Neural crest cell (in vitro differentiated cells): ENCODE measurements around the gene SNCA. TPM values are rescaled to one million over a fixed set of nuclear protein-coding genes. Genes with fewer than 3 reads are reported as not detected.

Experiments
- DNase-seq: peaks from one replicate; pipeline ENCODE4 v3.0.0; 2021; ENCODE audit warnings: low read depth, mixed read lengths, low spot score
- H3K27ac Mint-ChIP-seq: one replicate; pipeline ENCODE4 v1.8.0; 2021; ENCODE audit warnings: mild to moderate bottlenecking, mixed read lengths; ENCODE audit not compliant: unreplicated experiment
- H3K27me3 Mint-ChIP-seq: 2 replicates; pipeline ENCODE4 v1.8.0; 2021; ENCODE audit warnings: low read depth, mild to moderate bottlenecking, mixed read lengths
- H3K36me3 Mint-ChIP-seq: 2 replicates; pipeline ENCODE4 v1.8.0; 2021; ENCODE audit warnings: low read depth, mild to moderate bottlenecking, mixed read lengths
- H3K4me1 Mint-ChIP-seq: 2 replicates; pipeline ENCODE4 v1.8.0; 2021; ENCODE audit warnings: mixed read lengths
- H3K4me3 Mint-ChIP-seq: one replicate; pipeline ENCODE4 v1.8.0; 2021; ENCODE audit warnings: mild to moderate bottlenecking, mixed read lengths
- H3K9me3 Mint-ChIP-seq: 2 replicates; pipeline ENCODE4 v1.8.0; 2021; ENCODE audit warnings: mixed read lengths
- CTCF ChIP-seq: fragments of 200-600 bp; sonication (generic); conservative IDR thresholded peaks from 2 replicates; pipeline ENCODE4 v1.5.0; 2021; ENCODE audit warnings: antibody characterized with exemption, mild to moderate bottlenecking
- total RNA-seq: library from RNA; stranded (reverse); gene quantifications from 2 replicates; pipeline ENCODE4 v1.2.1, GENCODE V29; 2021

SNCA gene
- total RNA-seq, 1 donor from 2014 or later: 29.6 TPM

GRCh38 chr4:89803915-89804314 is 33.0 kb downstream of the SNCA start:
- DNase-seq: no peak
- H3K27ac Mint-ChIP-seq: no peak overlapping the region
- no peaks in the 10 kb centered on the region for H3K27me3 Mint-ChIP-seq
- H3K9me3 Mint-ChIP-seq: no peaks in the 10 kb centered on the region
- no peak overlapping the region for H3K4me3 Mint-ChIP-seq
- H3K4me1 Mint-ChIP-seq: no peaks in the 10 kb centered on the region
- TF ChIP-seq CTCF: no peak
- H3K36me3 Mint-ChIP-seq: peaks cover 3% of the 10 kb centered on the region

DNA sequence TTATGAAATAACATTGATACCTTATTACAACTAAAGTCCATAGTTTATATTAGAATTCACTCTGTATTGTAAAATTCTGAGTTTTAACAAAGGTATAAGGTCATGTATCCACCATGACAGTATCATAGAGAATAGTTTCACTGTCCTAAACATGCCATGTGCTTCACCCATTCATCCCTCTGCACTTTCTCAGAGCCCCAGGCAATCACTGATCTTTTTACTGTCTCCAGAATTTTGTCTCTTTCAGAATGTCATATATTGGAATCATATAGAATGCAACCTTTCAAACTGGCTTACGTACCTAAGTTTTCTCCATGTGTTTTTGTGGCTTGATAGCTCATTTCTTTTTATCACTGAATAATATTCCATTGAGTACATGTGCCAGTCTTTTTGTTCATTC is 33.9 kb downstream of the SNCA start:
- no peak overlapping the region for H3K4me3 Mint-ChIP-seq
- H3K4me1 Mint-ChIP-seq: no peaks in the 10 kb centered on the region
- no peak for TF ChIP-seq CTCF
- no peak overlapping the region for H3K27ac Mint-ChIP-seq
- DNase-seq: no peak
- H3K9me3 Mint-ChIP-seq: no peaks in the 10 kb centered on the region
- no peaks in the 10 kb centered on the region for H3K36me3 Mint-ChIP-seq
- no peaks in the 10 kb centered on the region for H3K27me3 Mint-ChIP-seq

- no peaks in the 10 kb centered on the region for H3K9me3 Mint-ChIP-seq
- H3K4me3 Mint-ChIP-seq: no peak overlapping the region
- H3K4me1 Mint-ChIP-seq: no peaks in the 10 kb centered on the region
- H3K27me3 Mint-ChIP-seq: no peaks in the 10 kb centered on the region
- TF ChIP-seq CTCF: no peak
- H3K27ac Mint-ChIP-seq: no peak overlapping the region
- no peak for DNase-seq
- peaks cover 3% of the 10 kb centered on the region for H3K36me3 Mint-ChIP-seq
Observed at GRCh38 chr4:89800527-89801103, 36.3 kb downstream of the SNCA start.

DNA sequence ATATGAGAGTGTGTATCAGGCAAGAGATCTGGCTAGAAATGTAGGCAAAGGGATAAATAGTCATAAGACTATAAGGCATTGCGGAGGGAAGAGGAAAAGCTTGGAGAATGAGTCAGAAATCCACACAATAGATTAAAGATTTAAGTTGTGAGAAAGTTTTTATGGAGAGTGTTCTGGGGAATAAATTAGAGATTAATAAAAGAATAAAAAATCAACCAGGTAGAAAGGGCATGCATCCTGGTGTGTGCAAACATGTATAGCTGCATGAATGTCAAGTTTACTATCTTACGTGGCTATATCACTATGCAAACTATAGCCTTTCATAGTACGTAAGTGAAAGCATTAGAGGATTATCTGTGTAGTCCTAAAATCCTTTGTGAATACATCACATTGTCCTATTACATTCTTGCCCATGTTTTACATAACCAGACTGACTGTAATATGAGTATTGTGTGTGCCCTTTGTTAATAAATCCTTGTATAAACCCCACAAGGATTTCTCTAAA is 36.9 kb downstream of the SNCA start:
- peaks cover 3% of the 10 kb centered on the region for H3K36me3 Mint-ChIP-seq
- H3K4me1 Mint-ChIP-seq: no peaks in the 10 kb centered on the region
- DNase-seq: no peak
- no peak overlapping the region for H3K27ac Mint-ChIP-seq
- no peak for TF ChIP-seq CTCF
- no peaks in the 10 kb centered on the region for H3K9me3 Mint-ChIP-seq
- no peaks in the 10 kb centered on the region for H3K27me3 Mint-ChIP-seq
- H3K4me3 Mint-ChIP-seq: no peak overlapping the region

DNA sequence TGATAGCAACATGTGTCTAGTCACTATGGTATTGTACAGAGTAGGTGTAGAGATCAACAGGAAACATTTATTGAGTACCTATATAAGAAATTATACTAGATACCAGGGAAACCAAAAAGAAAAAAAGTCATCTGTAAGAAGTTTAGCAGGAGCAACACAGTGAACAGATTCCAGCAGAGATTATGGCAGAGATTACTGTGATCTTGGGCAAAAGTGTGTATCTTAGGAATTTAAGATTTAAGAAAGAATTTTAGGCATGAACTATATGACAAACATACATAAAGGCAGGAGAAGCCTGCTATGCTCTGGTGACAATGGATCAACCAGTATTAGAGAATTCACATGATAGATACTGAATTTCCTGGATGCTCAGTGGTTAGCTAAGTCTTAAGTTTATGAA is 37.9 kb downstream of the SNCA start:
- no peak for TF ChIP-seq CTCF
- H3K27me3 Mint-ChIP-seq: no peaks in the 10 kb centered on the region
- H3K9me3 Mint-ChIP-seq: no peaks in the 10 kb centered on the region
- peaks cover 3% of the 10 kb centered on the region for H3K36me3 Mint-ChIP-seq
- no peak overlapping the region for H3K4me3 Mint-ChIP-seq
- no peak for DNase-seq
- no peaks in the 10 kb centered on the region for H3K4me1 Mint-ChIP-seq
- no peak overlapping the region for H3K27ac Mint-ChIP-seq

GRCh38 chr4:89797117-89797516 is 39.8 kb downstream of the SNCA start:
- Mint-ChIP-seq H3K27me3 (no peaks in the 10 kb centered on the region), H3K4me3 (no peak overlapping the region), H3K4me1 (no peaks in the 10 kb centered on the region), H3K27ac (no peak overlapping the region), H3K36me3 (peaks cover 4% of the 10 kb centered on the region), H3K9me3 (peaks cover under 1% of the 10 kb centered on the region)
- no peak for DNase-seq
- no peak for TF ChIP-seq CTCF
